ENCODE measurements around the gene SMIM41.

GRCh38 chr12:52141306-52141705, 61.8 kb downstream of the SMIM41 start:
- no peak for TF ChIP-seq CTCF (IDR thresholded peaks at IDR 0.05; ENCODE audit: low read length)
- no peak for TF ChIP-seq EZH2phosphoT487 (IDR thresholded peaks at IDR 0.05; ENCODE audit: low read length)
